GM19351 (cell line): ENCODE data around the gene CCL8.

Source experiments
- ATAC-seq: cut with Tn5 transposase; IDR thresholded peaks from one replicate; pipeline ENCODE4 v1.9.1; 2021; ENCODE audit warnings: mild to moderate bottlenecking, moderate library complexity; ENCODE audit not compliant: unreplicated experiment

The CCL8 gene

GRCh38 chr17:34366529-34367107 lies 47.4 kb downstream of the CCL8 start:
- ATAC-seq, result no peak

GRCh38 chr17:34367486-34368195 lies 48.4 kb downstream of the CCL8 start:
- ATAC-seq, result no peak

- no peak for ATAC-seq
Measured at GRCh38 chr17:34368196-34368945, 49.1 kb downstream of the CCL8 start.

- no peak for ATAC-seq
Measured at GRCh38 chr17:34368946-34369500, 49.8 kb downstream of the CCL8 start.

GRCh38 chr17:34369571-34369970 lies 50.3 kb downstream of the CCL8 start:
- no peak for ATAC-seq

- no peak for ATAC-seq
Measured at GRCh38 chr17:34370376-34370996, 51.3 kb downstream of the CCL8 start.

GRCh38 chr17:34370997-34371395 lies 51.8 kb downstream of the CCL8 start:
- ATAC-seq, result no peak
